CD4-positive, alpha-beta T cell (primary cell): ENCODE measurements around the gene GDAP2. TPM values are rescaled to one million over a fixed set of nuclear protein-coding genes. Genes with fewer than 3 reads are reported as not detected.

Experiments
- ATAC-seq: fragments of 200-7000 bp; cut with Tn5 transposase; one replicate; pipeline ENCODE4 v1.10.0; 2022; ENCODE audit warnings: mild to moderate bottlenecking; ENCODE audit not compliant: poor library complexity
- CTCF ChIA-PET: fragments of 350-600 bp; sonication (Branson Sonifier 250); formaldehyde crosslinking; loops from one replicate; lab custom pipeline; 2021; ENCODE audit warnings: antibody characterized with exemption, inconsistent platforms; lab: Charles Lee
- POLR2A ChIA-PET: fragments of 350-600 bp; sonication (Branson Sonifier 250); formaldehyde crosslinking; loops from one replicate; lab custom pipeline; 2021; ENCODE audit warnings: antibody characterized with exemption, inconsistent platforms; lab: Charles Lee
- DNase-seq, 14 experiments: peaks; one replicate each; pipeline ENCODE4 v3.0.0-alpha.2; 2013 to 2020; ENCODE audit warnings: mixed read lengths in 2 of 14
- H3K27ac ChIP-seq, 2 donors: one replicate each; pipeline versions ENCODE4 v1.5.1 to v1.7.0; 2013; ENCODE audit warnings: low read length in 2 of 2, low read depth in 1 of 2, mild to moderate bottlenecking in 1 of 2
- H3K27me3 ChIP-seq, 2 experiments: 1 replicate in 1 of 2; 2 replicates in 1 of 2; pipeline versions ENCODE4 v1.6.1 to v1.7.0; 2013; ENCODE audit warnings: low read length in 2 of 2, control low read depth in 1 of 2, mild to moderate bottlenecking in 1 of 2, moderate library complexity in 1 of 2; ENCODE audit not compliant: insufficient read depth in 2 of 2, control insufficient read depth in 1 of 2
- H3K36me3 ChIP-seq: one replicate; pipeline ENCODE4 v1.6.1; 2013; ENCODE audit warnings: low read length, control low read depth; ENCODE audit not compliant: insufficient read depth
- H3K4me1 ChIP-seq: one replicate; pipeline ENCODE4 v1.6.1; 2013; ENCODE audit warnings: low read length, control low read depth; ENCODE audit not compliant: insufficient read depth
- H3K4me3 ChIP-seq: one replicate; pipeline ENCODE4 v1.5.1; 2013; ENCODE audit warnings: mild to moderate bottlenecking, low read length, moderate library complexity
- H3K9me3 ChIP-seq, 2 experiments: 1 replicate in 1 of 2; 2 replicates in 1 of 2; pipeline versions ENCODE4 v1.6.1 to v1.7.0; 2013; ENCODE audit warnings: low read length in 2 of 2, mild to moderate bottlenecking in 2 of 2, control low read depth in 1 of 2, moderate library complexity in 1 of 2; ENCODE audit not compliant: control insufficient read depth in 1 of 2, insufficient read depth in 1 of 2
- H3K27ac Mint-ChIP-seq: one replicate; pipeline ENCODE4 v1.8.0; 2020; ENCODE audit warnings: mixed read lengths
- H3K27me3 Mint-ChIP-seq: one replicate; pipeline ENCODE4 v1.8.0; 2021; ENCODE audit warnings: mixed read lengths
- H3K36me3 Mint-ChIP-seq: one replicate; pipeline ENCODE4 v1.8.0; 2021; ENCODE audit warnings: low read depth, mixed read lengths
- H3K4me1 Mint-ChIP-seq: one replicate; pipeline ENCODE4 v1.8.0; 2021; ENCODE audit warnings: low read depth, mixed read lengths
- H3K4me3 Mint-ChIP-seq: one replicate; pipeline ENCODE4 v1.8.0; 2020; ENCODE audit warnings: mild to moderate bottlenecking, mixed read lengths
- H3K9me3 Mint-ChIP-seq: one replicate; pipeline ENCODE4 v1.8.0; 2020; ENCODE audit warnings: mixed read lengths
- intact Hi-C, 2 experiments: fragments of 100-400 bp; cut with DNase I in 1 of 2; cut with micrococcal nuclease in 1 of 2; formaldehyde crosslinking; loops; one replicate each; pipeline versions ENCODE4 v1.15.1 to v1.9.0; 2023 to 2025; cut with DNase I, micrococcal nuclease
- total RNA-seq, 174 experiments: library from RNA in 2 of 174; stranded (reverse) in 2 of 174; gene quantifications; one replicate each; pipeline ENCODE4 v1.2.3 and lab custom pipeline; 2021 to 2026
- TF ChIP-seq, protein P1 (sequence below): fragments of 200-600 bp; IDR thresholded peaks from one replicate; pipeline ENCODE4 v1.8.0; 2022; ENCODE audit warnings: antibody characterized with exemption, mild to moderate bottlenecking

Gene GDAP2
- total RNA-seq, 2 experiments from 2014 or later, result 18.1 to 18.9 TPM

- ATAC-seq (no peak), DNase-seq (no peak)
- peaks cover 7 to 17% of the 10 kb centered on the region in 2 experiments for H3K9me3 ChIP-seq
- TF ChIP-seq, protein P1, sequence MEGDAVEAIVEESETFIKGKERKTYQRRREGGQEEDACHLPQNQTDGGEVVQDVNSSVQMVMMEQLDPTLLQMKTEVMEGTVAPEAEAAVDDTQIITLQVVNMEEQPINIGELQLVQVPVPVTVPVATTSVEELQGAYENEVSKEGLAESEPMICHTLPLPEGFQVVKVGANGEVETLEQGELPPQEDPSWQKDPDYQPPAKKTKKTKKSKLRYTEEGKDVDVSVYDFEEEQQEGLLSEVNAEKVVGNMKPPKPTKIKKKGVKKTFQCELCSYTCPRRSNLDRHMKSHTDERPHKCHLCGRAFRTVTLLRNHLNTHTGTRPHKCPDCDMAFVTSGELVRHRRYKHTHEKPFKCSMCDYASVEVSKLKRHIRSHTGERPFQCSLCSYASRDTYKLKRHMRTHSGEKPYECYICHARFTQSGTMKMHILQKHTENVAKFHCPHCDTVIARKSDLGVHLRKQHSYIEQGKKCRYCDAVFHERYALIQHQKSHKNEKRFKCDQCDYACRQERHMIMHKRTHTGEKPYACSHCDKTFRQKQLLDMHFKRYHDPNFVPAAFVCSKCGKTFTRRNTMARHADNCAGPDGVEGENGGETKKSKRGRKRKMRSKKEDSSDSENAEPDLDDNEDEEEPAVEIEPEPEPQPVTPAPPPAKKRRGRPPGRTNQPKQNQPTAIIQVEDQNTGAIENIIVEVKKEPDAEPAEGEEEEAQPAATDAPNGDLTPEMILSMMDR, result no peak
- Mint-ChIP-seq H3K4me1 (no peaks in the 10 kb centered on the region), H3K9me3 (peaks cover 7% of the 10 kb centered on the region), H3K27ac (no peak overlapping the region), H3K4me3 (no peak overlapping the region), H3K27me3 (no peaks in the 10 kb centered on the region), H3K36me3 (no peaks in the 10 kb centered on the region)
- ChIA-PET CTCF (no interaction called here), POLR2A (no interaction called here)
- no peaks in the 10 kb centered on the region for H3K27me3 ChIP-seq
- H3K4me3 ChIP-seq, result no peak overlapping the region
- no peaks in the 10 kb centered on the region for H3K4me1 ChIP-seq
- H3K36me3 ChIP-seq, result no peaks in the 10 kb centered on the region
- intact Hi-C loops, result no loop called here
- no peak overlapping the region for H3K27ac ChIP-seq
Measured at GRCh38 chr1:117820096-117820495, 109.3 kb downstream of the GDAP2 start.

- DNase-seq (no peak), ATAC-seq (no peak)
- H3K27ac ChIP-seq, result no peak overlapping the region
- Mint-ChIP-seq H3K4me3 (no peak overlapping the region), H3K36me3 (no peaks in the 10 kb centered on the region), H3K27me3 (no peaks in the 10 kb centered on the region), H3K4me1 (no peaks in the 10 kb centered on the region), H3K27ac (no peak overlapping the region), H3K9me3 (peaks cover 7% of the 10 kb centered on the region)
- CTCF ChIA-PET, result no interaction called here
- no peak overlapping the region for H3K4me3 ChIP-seq
- TF ChIP-seq, protein P1, result no peak
- H3K4me1 ChIP-seq, result no peaks in the 10 kb centered on the region
- no peaks in the 10 kb centered on the region for H3K27me3 ChIP-seq
- H3K36me3 ChIP-seq, result no peaks in the 10 kb centered on the region
- intact Hi-C loops, result no loop called here
- H3K9me3 ChIP-seq, result peaks cover 7 to 17% of the 10 kb centered on the region in 2 experiments
- POLR2A ChIA-PET, result no interaction called here
Measured at GRCh38 chr1:117819301-117819700, 110.1 kb downstream of the GDAP2 start.

DNA sequence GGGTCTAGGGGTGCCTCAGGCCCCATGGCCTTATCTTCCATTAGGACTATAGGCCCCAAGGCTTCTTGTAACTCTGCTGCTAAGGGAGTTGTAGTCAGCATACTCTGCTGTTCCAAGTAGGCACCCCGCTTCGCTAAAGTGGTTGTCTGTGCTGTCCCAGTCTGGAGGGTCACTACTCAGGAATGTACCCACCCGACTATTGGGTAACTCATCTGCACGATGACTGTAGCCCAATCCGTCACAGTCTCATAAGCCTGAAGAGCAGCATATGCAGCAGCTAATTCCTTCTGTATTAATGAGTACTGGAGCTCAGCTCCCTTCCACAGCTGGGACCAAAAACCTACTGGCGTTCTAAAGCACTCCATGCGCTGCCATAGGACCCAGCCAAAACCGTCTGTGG is 111.0 kb downstream of the GDAP2 start:
- H3K36me3 ChIP-seq, result no peaks in the 10 kb centered on the region
- Mint-ChIP-seq H3K4me1 (no peaks in the 10 kb centered on the region), H3K4me3 (no peak overlapping the region), H3K36me3 (no peaks in the 10 kb centered on the region), H3K9me3 (peaks cover 7% of the 10 kb centered on the region), H3K27ac (no peak overlapping the region), H3K27me3 (no peaks in the 10 kb centered on the region)
- H3K27me3 ChIP-seq, result no peaks in the 10 kb centered on the region
- DNase-seq, result no peak
- ChIA-PET CTCF (no interaction called here), POLR2A (no interaction called here)
- ATAC-seq, result no peak
- intact Hi-C loops, result no loop called here
- no peak overlapping the region for H3K27ac ChIP-seq
- no peaks in the 10 kb centered on the region for H3K4me1 ChIP-seq
- peaks cover 7 to 17% of the 10 kb centered on the region in 2 experiments for H3K9me3 ChIP-seq
- TF ChIP-seq, protein P1, result no peak
- no peak overlapping the region for H3K4me3 ChIP-seq
